Measurements from ENCODE around the gene CDH20. TPM values are rescaled to one million over a fixed set of nuclear protein-coding genes. Genes with fewer than 3 reads are reported as not detected.

Gene CDH20
- total RNA-seq, 2 experiments from 2014 or later, result not detected

DNA sequence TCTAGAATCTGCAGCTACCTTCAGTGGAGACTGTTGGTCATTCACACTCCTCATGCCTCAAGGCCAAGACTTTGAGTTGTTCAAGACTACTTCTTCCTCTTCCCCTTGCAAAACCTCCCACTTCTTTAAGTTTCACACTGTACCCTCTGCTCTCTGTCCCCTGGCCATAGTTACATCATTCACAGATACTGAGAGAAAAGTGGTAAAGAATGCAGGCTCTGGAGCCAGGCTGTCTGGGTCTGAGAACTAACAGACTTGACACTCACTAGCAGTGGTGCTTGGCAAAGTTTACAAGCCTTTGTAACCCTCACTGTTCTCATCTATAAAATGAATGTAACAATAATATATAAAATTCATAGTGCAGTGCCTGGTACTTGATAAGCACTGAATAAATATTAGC, 61.8 kb downstream of the CDH20 start:
- H3K9me3 ChIP-seq (ENCODE audit: low read length), result no peaks in the 10 kb centered on the region
- H4K20me1 ChIP-seq (ENCODE audit: insufficient read depth, low read length), result no peaks in the 10 kb centered on the region
- no TSS peak for BruUV-seq (replicated peaks)
- ChIA-PET CTCF (ENCODE audit: unreplicated experiment) (no interaction called here), POLR2A (no interaction called here)
- no peak overlapping the region for H3K4me3 ChIP-seq (ENCODE audit: low read depth, low read length, poor library complexity, severe bottlenecking)
- H3K9me2 ChIP-seq (ENCODE audit: insufficient read depth, low read length), result no peaks in the 10 kb centered on the region
- no peak for DNase-seq (ENCODE audit: low spot score)
- H3K4me2 ChIP-seq (ENCODE audit: low read length), result no peak overlapping the region
- H2AFZ ChIP-seq (ENCODE audit: low read length), result no peak overlapping the region
- intact Hi-C loops (cut with micrococcal nuclease; ENCODE audit: unreplicated experiment), result no loop called here
- H3K27ac ChIP-seq (ENCODE audit: low read depth, low read length, poor library complexity, severe bottlenecking), result no peak overlapping the region
- no peaks in the 10 kb centered on the region for H3K36me3 ChIP-seq (ENCODE audit: insufficient read depth, low read length)
- H3K79me2 ChIP-seq (ENCODE audit: insufficient read depth, low read depth, low read length), result no peaks in the 10 kb centered on the region
- H3K4me1 ChIP-seq (ENCODE audit: insufficient read depth, low read length, poor library complexity, severe bottlenecking), result no peaks in the 10 kb centered on the region
- TF ChIP-seq, protein P1, sequence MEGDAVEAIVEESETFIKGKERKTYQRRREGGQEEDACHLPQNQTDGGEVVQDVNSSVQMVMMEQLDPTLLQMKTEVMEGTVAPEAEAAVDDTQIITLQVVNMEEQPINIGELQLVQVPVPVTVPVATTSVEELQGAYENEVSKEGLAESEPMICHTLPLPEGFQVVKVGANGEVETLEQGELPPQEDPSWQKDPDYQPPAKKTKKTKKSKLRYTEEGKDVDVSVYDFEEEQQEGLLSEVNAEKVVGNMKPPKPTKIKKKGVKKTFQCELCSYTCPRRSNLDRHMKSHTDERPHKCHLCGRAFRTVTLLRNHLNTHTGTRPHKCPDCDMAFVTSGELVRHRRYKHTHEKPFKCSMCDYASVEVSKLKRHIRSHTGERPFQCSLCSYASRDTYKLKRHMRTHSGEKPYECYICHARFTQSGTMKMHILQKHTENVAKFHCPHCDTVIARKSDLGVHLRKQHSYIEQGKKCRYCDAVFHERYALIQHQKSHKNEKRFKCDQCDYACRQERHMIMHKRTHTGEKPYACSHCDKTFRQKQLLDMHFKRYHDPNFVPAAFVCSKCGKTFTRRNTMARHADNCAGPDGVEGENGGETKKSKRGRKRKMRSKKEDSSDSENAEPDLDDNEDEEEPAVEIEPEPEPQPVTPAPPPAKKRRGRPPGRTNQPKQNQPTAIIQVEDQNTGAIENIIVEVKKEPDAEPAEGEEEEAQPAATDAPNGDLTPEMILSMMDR (conservative IDR thresholded peaks at IDR 0.05; ENCODE audit: low read length), result no peak
- no peak for TF ChIP-seq EZH2phosphoT487 (IDR thresholded peaks at IDR 0.05; ENCODE audit: borderline replicate concordance, low read depth, low read length)

DNA sequence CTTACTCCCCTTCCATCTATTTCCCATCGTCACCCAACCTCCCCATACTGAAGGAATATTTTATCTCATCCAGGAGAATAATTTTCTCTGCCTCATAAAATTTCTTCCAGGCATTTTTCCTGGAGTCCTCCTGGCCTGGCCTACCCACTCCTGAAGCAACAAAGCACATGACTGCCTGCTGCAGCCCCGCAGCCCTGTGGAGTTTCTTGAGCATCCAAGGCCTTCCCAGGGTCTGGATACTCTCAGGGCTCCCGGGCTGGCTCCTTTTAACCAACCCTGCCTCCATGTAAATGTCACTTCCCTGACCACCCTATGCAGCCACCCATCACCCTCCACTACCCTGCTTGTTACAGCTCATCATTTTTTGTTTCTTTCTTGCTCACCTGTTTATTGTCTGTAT, 64.0 kb downstream of the CDH20 start:
- Histone ChIP-seq H2AFZ (ENCODE audit: low read length) (no peak overlapping the region), H4K20me1 (ENCODE audit: insufficient read depth, low read length) (no peaks in the 10 kb centered on the region), H3K4me2 (ENCODE audit: low read length) (no peak overlapping the region), H3K36me3 (ENCODE audit: insufficient read depth, low read length) (no peaks in the 10 kb centered on the region), H3K9me3 (ENCODE audit: low read length) (no peaks in the 10 kb centered on the region), H3K4me1 (ENCODE audit: insufficient read depth, low read length, poor library complexity, severe bottlenecking) (no peaks in the 10 kb centered on the region), H3K79me2 (ENCODE audit: insufficient read depth, low read depth, low read length) (no peaks in the 10 kb centered on the region), H3K9me2 (ENCODE audit: insufficient read depth, low read length) (no peaks in the 10 kb centered on the region), H3K4me3 (ENCODE audit: low read depth, low read length, poor library complexity, severe bottlenecking) (no peak overlapping the region), H3K27ac (ENCODE audit: low read depth, low read length, poor library complexity, severe bottlenecking) (no peak overlapping the region)
- POLR2A ChIA-PET, result no interaction called here
- CTCF ChIA-PET (ENCODE audit: unreplicated experiment), result no interaction called here
- no TSS peak for BruUV-seq (replicated peaks)
- no peak for DNase-seq (ENCODE audit: low spot score)
- intact Hi-C loops (cut with micrococcal nuclease; ENCODE audit: unreplicated experiment), result no loop called here
- TF ChIP-seq, protein P1 (conservative IDR thresholded peaks at IDR 0.05; ENCODE audit: low read length), result no peak
- TF ChIP-seq EZH2phosphoT487 (IDR thresholded peaks at IDR 0.05; ENCODE audit: borderline replicate concordance, low read depth, low read length), result no peak

DNA sequence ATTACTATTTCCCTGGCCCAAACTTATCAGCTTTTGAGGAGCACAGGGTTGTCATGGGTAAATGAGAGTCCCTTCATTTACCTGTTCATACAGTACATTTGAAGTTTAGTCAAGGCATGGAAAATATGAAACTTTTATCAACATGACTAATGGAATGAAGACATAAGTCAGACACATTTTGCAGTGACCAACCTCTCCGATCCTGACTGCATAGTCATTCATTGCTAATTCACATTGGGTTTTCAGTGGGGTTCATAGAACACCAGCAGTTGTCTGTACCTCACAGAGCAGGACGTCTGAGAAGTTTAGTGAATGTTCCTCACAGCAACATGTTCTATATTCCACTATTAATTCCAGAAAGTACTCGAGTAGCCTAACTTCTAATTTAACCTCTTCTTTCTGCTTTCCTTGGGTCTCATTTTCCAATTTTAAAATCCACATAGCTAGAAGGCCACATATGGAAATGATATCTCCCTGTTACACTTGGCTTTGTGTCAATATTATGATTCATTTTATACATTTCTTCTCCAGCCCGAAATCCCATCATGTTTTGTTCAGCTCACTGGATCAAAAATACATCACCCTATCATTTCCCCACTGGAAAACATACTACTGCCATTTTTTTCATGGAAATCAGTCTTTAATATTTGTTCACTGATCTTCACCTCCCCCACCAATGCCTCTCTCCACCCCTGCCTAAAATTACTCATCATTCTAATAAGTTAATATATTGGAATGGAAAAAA, 65.9 kb downstream of the CDH20 start:
- Histone ChIP-seq H3K4me3 (ENCODE audit: low read depth, low read length, poor library complexity, severe bottlenecking) (no peak overlapping the region), H3K27ac (ENCODE audit: low read depth, low read length, poor library complexity, severe bottlenecking) (no peak overlapping the region), H3K9me2 (ENCODE audit: insufficient read depth, low read length) (no peaks in the 10 kb centered on the region), H3K9me3 (ENCODE audit: low read length) (no peaks in the 10 kb centered on the region), H2AFZ (ENCODE audit: low read length) (no peak overlapping the region), H3K79me2 (ENCODE audit: insufficient read depth, low read depth, low read length) (no peaks in the 10 kb centered on the region), H3K4me1 (ENCODE audit: insufficient read depth, low read length, poor library complexity, severe bottlenecking) (no peaks in the 10 kb centered on the region), H3K36me3 (ENCODE audit: insufficient read depth, low read length) (no peaks in the 10 kb centered on the region), H3K4me2 (ENCODE audit: low read length) (no peak overlapping the region), H4K20me1 (ENCODE audit: insufficient read depth, low read length) (no peaks in the 10 kb centered on the region)
- CTCF ChIA-PET (ENCODE audit: unreplicated experiment), result no interaction called here
- POLR2A ChIA-PET, result interaction anchor here (0.7 kb wide), 1 partner anchor 303 kb away, joined by 3 read pairs; no protein-coding TSS in a partner anchor
- DNase-seq (ENCODE audit: low spot score), result no peak
- TF ChIP-seq, protein P1 (conservative IDR thresholded peaks at IDR 0.05; ENCODE audit: low read length), result no peak
- intact Hi-C loops (cut with micrococcal nuclease; ENCODE audit: unreplicated experiment), result no loop called here
- BruUV-seq (replicated peaks), result no TSS peak
